ENCODE data around the gene TGM2. TPM values are rescaled to one million over a fixed set of nuclear protein-coding genes. Genes with fewer than 3 reads are reported as not detected.

TGM2 gene
- total RNA-seq, 1 donor from 2014 or later, result 670 TPM

Other genes with a start within 250 kb of the TGM2 start
- gene TTI1, start 131.8 kb downstream of the TGM2 start, total RNA-seq, result 12.9 and 17.1 TPM in 2 replicates
- gene RPRD1B, start 131.5 kb downstream of the TGM2 start, total RNA-seq, result 9.3 and 19.7 TPM in 2 replicates
- 0.97 and 6.0 TPM in 2 replicates for gene KIAA1755, start 95.5 kb upstream of the TGM2 start, total RNA-seq
- not detected in 2 replicates for gene BPI, start 138.9 kb upstream of the TGM2 start, total RNA-seq
- gene LBP, start 181.2 kb upstream of the TGM2 start, total RNA-seq, result not detected in 2 replicates

All from glomerular endothelial cell (primary cell).